HPDE6-E6E7 (cell line): Measurements from ENCODE around the gene ARRB1.
A peak's percentile ranks its signal among the peaks of the same experiment; 100 is the strongest.

Experiments
- DNase-seq: peaks from one replicate; pipeline ENCODE4 v3.0.0; 2011; ENCODE audit warnings: missing footprints; ENCODE audit errors: extremely low spot score

The ARRB1 gene

DNA sequence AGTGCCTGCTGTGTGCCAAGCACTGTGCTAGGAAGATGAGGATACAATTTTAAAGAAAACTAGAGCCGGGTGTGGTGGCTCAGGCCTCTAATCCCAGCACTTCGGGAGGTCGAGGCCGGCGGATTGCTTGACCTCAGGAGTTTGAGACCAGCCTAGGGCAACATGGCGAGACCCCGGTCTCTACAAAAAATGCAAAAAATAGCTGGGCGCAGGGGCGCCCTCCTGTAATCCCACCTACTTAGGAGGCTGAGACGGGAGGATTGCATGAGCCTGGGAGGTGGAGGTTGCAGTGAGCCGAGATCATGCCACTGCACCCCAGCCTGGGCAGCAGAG, 102.6 kb downstream of the ARRB1 start:
- no peak for DNase-seq

DNA sequence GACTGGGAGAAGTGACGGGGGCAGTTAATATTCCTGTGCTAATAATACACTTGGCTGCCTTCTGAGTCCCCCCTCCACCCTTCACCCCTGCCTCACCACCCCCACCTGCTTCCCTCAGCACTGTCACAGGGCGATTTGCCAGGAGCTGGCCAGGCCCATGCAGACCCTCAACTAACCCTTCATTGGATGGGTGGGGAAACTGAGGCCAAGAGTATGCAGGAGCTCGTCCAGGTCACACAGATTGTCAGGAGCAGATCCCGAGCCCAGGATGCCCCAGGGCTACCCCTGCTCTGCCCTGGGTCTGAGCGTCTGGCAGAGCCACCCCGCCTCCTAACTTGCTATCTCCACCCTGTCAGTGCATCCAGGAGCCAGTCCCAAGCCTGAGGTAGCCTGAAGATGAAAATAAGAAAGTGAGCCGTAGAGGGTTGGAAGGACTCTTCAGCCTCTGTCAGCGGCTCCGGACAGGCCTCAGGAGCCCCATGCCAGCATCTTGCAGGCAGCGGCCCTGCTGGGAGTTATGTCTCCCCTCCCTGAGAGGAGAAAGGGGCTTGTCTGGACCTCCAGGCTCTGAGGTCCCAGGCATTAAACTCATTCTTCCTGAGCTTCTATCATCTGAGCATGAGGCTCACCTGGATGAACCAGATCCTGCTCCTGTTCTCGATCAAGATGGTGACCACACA, 104.7 kb downstream of the ARRB1 start:
- no peak for DNase-seq

DNA sequence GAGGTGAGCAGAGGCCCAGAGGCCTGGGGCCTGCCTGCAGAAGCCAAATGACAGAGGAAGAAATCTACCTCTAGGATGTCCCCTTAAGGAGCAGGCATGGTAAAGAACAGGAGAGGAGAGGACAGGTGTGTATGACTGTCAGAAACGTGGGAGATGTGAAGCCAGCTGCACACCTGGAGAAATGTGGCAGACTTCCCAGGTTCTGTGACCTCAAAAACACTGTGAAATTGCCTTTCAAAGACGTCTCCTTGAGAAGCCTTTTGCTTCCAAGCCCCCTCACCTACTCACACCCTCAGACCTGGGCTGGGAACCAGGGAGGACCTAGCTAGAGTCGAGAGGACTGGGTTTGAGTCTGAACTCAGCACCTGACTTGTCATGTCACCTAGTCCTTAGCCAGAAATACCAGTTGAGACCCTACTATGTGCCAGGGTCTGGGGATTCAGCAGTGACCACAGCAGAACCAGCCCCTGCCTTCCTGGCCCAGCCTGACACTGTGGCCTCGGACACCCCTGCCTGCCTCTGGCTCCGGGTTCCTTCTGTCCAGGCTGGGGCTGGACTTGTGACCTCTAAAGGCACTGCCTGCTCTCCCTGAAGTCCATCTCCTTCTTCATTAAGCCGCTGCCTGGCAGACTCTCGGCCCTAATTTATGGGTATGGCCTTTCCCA, 105.3 kb downstream of the ARRB1 start:
- DNase-seq = no peak

DNA sequence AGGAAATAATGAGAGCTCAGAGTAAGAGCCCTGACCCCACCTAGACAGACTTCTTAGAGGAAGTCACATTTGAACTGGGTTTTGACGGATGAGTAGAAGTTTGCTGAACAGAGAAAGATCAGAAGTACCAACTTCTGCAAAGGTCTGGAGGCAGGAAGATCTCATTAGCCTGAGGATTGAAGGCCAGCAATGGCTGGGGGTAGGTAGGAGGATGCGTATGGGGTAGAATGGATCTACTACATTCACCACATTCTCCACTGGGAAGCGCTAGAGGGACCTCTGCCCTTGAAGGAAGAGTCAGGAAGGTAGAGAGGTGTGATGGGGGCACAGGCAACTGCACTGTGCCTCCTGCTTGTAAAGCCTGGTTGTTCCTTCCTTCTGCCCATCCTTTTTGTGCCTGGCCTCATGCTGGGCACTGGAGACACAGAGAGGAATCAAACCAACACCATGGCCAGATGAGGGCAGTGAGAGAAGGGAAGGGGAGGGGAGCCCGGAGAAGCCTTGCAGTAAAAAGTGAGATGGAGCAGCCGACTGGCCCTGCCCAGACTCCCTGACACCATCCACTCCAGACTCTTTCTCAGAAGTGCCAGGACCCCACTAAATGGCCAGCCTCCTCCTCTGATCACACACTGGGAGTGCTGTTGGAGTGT, 106.0 kb downstream of the ARRB1 start:
- no peak for DNase-seq

DNA sequence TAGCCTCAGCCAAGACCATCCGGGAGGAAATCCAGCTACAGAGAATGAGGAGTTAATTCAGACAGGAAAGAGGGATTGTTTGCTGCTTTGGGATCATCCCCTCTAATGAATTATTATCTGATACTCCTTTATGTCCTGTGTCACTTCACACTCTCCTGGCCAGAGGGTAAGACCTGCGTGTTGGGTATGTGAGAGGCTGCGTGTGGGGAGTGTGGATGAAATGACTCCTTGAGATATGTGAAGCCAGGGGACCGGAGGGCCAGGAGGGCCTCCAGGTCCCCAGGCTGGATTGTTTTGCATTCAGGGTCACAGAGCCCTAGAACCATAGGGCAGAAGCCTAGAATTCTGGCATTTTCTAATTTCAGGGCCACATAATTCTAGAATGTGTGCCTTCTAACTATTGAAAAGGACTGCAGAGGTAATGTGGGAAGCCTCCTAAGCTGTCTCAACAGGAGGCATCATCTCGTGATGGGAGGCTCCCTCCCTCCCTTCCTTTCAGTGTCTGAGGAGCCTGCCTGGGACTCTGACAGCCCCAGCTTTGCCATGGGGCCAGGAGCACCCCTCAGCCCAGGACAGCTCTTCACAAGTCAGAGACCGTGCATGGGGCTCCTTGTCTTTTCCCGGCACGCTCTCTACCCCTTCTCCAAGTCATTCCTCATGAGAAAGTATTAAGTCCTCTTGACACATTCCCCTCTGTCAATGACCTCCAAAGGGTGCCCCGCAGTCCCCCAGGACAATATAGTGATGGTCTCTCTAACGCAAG, 107.2 kb downstream of the ARRB1 start:
- no peak for DNase-seq

DNA sequence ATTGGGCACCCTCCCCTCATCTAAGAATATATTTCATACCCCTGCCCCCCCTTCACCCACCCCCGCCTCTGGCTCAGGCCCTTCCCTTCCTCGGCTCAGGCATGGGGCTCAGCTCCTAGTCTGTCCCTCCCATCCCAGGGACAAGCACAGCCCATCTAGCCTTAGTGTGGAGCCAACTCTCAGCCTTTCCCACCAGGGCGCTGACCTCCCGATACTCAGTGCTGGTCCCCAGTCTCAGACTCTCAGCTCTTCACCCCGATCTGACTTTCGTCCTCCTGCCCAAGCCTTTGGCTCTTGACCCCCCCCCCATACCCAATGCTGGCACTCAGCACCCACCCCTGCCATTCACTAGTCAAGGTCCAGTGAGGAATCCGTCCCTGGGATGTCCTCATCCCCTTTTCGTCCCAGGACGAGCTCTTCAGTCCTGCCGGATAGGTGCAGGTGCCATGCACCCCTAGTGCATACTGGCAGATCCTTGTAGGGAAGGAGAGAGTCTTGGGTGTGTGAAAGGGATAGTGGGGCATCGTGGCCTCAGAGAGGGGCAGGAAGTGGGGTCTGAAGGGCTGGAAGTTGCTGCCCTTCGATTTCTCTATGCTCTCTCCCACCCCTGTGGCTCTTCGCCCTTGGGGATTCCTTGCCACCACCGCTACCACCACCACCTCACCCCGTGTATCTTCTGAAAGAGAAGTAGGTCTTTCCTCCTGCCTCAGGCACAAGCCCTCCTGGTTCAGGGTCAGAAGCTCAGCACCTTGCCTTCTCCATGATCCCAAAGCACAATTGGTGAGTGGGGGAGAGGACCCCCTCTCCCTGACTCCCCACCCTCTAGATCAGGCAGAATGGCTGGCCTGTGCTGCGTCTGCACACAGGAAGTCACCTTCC, 108.5 kb downstream of the ARRB1 start:
- no peak for DNase-seq

DNA sequence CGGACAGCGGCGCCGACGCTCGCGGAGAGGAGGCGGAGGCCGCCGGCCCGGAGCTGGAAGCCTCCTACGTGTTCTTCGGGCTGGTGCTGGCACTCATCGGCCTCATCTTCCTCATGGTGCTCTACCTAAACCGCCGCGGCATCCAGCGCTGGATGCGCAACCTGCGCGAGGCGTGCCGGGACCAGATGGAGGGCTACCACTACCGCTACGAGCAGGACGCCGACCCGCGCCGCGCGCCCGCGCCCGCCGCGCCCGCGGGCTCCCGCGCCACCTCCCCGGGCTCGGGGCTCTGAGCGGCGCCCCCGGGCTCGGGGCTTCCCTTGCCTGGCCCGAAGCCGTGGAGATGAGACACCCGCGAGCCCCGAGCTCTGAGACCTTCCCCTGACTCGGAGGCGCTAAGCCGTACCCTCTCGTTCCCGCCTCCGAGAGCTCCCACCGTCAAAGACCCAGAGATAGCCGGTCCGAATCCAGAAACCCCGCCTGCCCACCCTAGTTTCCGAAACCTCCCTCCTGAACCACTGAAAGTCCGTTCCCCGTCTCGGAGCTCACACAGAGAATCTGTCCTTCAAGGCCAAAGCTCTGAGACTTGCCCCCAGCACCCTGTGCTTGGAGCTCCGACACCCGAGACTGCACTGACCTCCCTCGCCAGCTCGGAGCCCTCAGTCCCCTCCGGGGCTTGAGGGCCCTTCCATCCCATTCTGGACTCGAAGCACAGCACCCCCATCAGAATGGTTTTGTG, 109.4 kb downstream of the ARRB1 start:
- no peak for DNase-seq

DNA sequence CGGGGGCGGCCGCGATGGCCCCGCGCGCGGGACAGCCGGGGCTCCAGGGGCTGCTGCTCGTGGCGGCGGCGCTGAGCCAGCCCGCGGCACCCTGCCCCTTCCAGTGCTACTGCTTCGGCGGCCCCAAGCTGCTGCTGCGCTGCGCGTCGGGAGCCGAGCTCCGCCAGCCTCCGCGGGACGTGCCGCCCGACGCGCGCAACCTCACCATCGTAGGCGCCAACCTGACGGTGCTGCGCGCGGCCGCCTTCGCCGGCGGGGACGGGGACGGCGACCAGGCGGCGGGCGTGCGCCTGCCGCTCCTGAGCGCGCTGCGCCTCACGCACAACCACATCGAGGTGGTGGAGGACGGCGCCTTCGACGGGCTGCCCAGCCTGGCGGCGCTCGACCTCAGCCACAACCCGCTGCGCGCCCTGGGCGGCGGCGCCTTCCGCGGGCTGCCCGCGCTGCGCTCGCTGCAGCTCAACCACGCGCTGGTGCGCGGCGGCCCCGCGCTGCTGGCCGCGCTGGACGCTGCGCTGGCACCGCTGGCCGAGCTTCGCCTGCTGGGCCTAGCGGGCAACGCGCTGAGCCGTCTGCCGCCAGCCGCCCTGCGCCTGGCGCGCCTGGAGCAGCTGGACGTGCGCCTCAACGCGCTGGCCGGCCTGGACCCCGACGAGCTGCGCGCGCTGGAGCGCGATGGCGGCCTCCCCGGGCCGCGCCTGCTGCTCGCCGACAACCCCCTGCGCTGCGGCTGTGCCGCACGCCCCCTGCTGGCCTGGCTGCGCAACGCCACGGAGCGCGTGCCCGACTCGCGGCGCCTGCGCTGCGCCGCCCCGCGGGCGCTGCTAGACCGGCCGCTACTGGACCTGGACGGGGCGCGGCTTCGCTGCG, 110.2 kb downstream of the ARRB1 start:
- DNase-seq = peak; percentile 84

DNA sequence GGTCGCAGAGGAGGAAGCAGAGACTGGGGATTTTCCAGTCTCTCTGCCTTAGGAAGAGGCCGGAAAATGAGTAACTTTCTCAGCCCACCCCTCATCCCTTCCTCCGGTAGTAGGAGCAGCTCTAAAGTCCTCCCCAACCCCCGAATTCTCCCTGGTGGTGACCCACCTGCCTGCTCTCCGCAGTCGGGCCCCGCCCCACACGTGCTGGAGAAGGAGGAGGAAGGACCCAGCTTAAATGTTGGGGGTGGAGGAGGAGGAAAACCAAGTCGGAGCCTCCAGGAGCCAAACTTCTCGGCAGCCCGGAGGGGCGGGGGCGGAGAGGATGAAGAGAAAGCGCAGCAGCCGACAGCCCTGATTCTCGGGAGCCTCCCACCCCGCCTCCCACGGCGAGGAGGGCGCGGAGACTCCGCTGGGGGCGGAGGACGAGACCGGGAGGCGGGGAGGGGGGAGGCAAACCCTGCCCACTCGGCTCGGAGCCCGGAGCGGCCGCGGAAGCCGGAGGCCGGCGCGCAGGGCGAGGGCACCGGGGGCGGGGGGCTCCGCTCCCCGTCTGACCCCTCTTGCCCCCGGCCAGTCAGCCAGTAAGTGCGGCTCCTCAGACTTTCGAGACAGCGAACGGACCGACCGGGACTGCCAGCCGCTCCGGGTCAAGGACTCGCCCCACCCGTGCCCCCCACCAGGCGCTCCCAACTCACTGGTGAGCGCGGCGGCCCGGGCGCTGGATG, 111.0 kb downstream of the ARRB1 start, which contains the start of gene TPBGL:
TSS of gene TPBGL (plus strand) at position 464 of the 725 bp plus-strand sequence. CDS start 276 bp downstream, outside the sequence.
- no peak for DNase-seq

DNA sequence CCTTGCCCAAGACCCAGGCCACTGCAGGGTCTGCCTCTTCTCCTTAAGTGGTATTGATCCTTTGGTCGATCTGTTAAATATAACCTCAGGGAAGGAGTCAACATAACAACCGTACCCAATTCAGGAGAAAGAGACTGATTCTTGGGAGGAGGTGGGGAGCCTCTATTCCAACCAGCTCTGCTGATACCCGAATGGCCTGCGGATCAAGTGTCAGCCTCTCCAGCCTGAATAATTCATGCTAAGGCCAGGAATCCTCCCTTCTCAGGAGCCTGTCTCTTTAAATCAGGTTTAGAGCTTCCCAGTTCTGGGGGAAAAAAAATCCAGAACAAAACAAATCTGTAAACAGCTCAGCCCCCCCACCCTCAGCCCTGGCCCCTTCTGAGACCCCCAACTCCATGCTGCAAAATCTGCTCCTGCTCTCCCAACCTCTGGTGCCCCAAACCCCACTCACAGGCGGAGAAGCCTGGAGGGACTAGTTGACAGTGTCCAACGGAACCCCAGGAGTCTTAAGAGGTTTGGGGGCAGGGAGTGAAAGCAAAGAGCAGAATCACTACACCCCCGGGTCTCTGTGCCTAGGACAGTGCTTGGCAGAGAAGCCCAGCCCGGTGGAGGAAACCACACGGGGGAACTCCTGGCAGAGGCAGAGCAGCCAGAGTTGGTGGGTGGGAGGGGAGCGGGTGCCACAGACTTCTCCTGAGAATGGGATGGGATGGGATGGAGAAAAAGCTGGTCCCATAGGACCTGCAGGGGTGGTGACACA, 111.8 kb downstream of the ARRB1 start:
- DNase-seq = no peak

DNA sequence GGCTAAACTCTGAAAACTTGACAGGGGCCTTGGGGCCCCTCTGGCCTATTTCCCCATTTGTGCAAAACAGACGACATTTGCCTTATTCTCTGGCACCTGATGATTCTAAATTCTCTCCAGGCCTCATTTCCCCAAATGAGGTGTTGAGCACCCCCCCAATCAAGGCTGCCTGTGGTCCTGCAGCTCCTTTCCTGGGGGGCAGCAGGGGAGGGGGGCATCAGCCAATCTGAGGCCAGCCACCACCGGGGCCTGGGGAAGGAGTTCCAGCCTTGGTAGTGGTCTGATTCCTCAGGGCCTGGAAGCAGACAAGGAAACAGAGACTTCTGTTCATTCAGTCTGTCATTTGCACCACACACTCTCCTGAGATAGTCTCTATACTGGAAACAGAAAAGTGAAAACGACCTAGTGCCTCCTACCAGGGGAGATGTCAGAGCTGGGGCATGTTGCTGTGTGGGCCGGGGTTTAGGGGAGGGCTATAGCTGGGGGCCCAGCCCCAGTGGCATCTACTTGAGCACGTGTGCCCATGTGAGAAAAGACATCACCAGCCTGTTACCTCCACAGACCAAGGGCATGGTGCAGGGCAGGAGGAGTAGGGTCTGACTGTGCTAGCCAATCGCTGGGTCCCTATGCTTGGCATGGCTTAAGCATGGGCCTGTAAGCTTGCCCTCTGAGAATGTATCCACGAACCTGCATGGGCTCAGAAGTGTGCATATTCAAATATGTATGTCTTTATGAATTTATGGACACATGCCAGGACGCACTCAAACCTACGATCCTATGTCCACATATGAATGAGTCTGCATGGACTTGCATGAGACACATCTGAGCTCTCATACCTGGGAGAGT, 112.6 kb downstream of the ARRB1 start:
- no peak for DNase-seq

DNA sequence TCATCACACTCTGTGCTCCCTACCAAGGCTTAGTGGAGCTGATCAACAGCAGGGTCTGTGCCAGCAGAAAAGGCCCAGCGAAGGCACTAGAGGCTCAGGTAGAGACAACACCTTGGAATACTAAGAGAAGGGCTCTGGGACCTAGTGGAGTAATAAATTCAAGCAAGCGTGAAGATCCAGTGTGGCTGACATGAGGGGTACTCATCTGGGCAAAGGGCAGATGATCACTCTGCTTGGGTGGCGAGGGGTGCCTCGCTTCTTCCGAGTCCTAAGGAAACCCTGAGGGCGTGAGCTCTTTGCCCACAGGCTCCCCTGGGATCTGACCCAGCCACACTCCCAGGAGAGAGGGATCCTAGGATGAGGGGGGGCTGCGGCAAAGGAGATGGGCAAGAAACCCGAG, 114.4 kb downstream of the ARRB1 start:
- DNase-seq = no peak

DNA sequence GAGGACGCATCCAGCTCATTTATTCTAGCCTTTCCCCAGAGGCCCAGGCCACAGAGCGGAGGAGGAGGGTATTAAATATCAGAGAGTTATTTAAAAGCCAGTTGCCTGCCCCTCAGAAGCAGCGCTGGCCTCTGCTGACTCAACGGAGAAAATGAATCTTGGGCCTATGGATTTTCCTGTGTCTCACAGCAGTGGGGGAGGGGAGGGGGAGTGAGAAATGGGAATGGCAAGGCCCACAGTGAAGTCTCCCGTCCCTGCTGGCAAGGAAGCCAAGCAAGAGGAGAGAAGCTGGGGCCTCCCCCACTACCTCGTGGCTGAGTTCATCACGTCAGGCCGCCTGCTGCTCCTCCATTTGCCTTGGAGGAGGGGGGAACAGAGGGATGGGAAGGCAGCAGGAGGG, 115.4 kb downstream of the ARRB1 start:
- no peak for DNase-seq

DNA sequence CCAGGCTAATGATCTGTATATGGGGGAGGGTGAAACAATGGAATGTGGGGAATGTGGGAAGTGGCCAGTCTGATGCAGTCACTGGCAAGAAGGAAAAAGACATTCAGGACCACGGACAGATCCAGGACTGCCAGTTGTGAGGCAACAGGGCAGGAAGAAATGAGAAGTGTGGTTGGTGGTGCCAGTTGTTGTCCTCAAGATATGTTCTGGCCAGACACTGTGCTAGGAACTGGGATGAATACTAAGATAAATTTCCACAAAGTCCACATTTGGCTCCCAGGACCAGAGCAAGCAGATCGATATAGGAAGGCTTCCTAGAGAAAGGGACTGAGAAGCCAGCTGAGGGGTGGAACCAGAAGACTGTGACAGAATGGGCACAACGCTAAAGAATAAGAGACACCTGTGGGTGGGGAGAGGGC, 117.7 kb downstream of the ARRB1 start:
- no peak for DNase-seq

DNA sequence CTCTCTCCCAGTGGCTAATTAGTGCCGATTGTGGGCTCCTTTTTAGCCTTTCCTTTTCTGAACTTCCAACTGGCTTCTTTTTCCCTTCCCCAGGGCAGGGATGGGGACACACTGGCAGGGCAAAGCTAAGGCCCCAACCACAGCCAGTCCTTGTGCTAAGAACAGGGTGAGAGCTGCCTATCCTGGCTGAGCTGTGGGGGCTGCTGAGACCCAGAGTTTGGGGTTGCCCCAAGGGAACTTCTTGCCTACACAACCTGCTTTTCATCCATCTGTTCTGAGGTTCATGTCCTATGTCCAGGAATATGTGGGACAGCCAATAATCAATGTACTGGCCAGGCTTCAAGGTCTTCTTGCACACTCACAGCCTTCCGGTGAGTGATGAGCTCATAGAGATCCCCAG, 120.8 kb downstream of the ARRB1 start:
- DNase-seq = no peak

DNA sequence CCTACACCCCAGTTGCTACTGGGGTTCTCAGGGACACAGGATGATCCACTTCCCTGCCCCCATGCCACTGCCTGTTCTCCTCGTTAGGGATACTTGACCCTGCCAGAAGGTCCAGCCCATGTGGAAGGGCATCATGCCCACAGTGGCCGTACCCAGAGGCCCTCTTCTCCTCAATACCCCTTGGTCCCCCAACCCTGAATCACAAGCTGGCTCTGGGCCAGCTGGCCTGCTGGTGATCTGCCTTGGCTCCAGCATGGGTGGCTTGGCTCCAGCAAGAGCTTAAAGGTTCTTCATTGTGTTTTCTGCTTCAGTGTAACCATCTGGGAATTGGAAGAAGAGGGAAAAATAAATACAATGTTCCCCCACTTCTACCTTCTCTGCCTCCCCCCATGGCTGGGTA, 122.0 kb downstream of the ARRB1 start:
- no peak for DNase-seq

DNA sequence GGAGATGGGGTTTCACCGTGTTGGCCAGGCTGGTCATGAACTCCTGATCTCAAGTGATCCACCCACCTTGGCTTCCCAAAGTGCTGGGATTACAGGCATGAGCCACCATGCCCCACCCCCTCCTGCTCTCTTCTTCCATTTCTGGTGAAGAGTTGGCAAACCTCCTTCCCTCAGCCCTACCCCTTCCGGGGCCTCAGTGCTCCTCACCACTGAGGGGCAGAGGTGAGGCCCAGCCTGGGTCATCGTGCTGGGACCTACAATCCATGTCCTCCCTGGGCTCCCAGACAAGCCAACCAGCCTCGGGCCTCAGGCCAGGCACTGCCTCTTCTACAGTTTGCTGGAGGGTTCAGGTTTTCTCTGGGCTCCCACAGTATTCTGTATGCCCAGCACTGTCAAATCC, 125.7 kb downstream of the ARRB1 start:
- DNase-seq = no peak
